ENCODE measurements around the gene CCDC187.

DNA sequence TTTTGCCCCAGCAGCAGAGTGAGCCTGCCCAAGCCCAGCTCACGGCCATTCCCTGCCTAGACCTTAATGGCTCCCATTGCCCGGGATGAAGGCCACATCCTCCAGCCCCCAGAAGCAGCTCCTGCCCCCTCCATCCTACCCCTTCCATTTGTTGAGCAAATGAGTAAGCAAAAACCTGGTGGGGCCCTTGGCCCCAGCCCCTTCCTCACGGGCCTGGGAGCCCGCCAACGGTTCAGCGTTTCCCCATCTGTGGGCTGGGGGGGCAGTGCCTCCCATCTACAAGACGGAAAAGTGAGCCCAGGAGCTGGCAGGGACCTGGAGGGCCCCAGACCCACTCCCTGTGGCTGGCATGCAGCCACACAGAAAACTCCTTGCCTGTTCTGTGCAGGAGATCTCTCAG lies 4.4 kb downstream of the CCDC187 start:
- TF ChIP-seq, protein P1, sequence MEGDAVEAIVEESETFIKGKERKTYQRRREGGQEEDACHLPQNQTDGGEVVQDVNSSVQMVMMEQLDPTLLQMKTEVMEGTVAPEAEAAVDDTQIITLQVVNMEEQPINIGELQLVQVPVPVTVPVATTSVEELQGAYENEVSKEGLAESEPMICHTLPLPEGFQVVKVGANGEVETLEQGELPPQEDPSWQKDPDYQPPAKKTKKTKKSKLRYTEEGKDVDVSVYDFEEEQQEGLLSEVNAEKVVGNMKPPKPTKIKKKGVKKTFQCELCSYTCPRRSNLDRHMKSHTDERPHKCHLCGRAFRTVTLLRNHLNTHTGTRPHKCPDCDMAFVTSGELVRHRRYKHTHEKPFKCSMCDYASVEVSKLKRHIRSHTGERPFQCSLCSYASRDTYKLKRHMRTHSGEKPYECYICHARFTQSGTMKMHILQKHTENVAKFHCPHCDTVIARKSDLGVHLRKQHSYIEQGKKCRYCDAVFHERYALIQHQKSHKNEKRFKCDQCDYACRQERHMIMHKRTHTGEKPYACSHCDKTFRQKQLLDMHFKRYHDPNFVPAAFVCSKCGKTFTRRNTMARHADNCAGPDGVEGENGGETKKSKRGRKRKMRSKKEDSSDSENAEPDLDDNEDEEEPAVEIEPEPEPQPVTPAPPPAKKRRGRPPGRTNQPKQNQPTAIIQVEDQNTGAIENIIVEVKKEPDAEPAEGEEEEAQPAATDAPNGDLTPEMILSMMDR (IDR thresholded peaks at IDR 0.05), result no peak
- no peak for TF ChIP-seq POLR2A (IDR thresholded peaks at IDR 0.05)

Measured in right lobe of liver (tissue), 4 donors.